ENCODE data around the gene ADAM11.

Gene ADAM11

DNA sequence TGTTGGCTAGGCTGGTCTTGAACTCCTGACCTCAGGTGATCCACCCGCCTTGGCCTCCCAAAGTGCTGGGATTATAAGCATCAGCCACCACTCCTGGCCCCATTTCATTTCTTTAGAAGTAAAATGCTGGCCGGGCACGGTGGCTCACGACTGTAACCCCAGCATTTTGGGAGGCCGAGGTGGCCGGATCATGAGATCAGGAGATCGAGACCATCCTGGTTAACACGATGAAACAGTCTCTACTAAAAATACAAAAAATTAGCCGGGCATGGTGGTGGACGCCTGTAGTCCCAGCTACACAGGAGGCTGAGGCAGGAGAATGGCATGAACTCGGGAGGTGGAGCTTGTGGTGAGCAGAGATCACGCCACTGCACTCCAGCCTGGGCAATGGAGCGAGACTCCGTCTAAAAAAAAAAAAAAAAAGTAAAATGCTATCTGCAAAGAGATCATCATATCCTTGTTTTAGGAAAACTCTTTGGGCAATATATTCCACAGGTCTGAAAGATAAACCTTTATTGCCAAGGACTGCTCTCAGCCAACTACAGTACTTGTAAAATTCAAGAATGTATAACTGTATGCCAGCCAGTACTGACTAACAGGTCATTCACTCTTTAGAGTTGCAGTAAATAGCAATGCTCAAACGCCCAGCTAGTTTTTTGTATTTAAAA is 67.5 kb downstream of the ADAM11 start:
- DNase-seq (ENCODE audit: low read depth), result no peak

DNA sequence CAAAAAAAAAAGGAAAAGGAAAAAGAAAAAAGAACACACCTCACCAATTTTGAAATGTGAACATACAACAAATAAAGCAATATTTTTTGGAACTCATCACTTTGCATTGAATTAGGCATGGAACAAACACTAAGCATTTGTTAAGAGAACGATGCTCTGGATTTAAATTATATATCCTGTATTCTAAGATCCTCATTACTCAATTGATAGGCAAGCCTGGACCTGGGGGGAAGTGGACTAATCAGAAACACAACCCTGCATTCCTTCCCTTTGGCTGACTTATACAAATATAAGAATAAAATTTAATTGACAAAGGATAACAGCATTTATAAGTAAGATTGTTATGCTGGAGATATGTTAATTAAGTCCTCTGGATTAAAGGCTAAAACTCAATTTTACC is 69.1 kb downstream of the ADAM11 start:
- DNase-seq (ENCODE audit: low read depth), result no peak
- H3K4me3 ChIP-seq (ENCODE audit: low read depth, low read length), result peak overlapping the region; percentile 83

More for the DNA sequence above, 67.5 kb downstream of the ADAM11 start:
- no peak overlapping the region for H3K4me3 ChIP-seq (ENCODE audit: low read depth, low read length)

DNA sequence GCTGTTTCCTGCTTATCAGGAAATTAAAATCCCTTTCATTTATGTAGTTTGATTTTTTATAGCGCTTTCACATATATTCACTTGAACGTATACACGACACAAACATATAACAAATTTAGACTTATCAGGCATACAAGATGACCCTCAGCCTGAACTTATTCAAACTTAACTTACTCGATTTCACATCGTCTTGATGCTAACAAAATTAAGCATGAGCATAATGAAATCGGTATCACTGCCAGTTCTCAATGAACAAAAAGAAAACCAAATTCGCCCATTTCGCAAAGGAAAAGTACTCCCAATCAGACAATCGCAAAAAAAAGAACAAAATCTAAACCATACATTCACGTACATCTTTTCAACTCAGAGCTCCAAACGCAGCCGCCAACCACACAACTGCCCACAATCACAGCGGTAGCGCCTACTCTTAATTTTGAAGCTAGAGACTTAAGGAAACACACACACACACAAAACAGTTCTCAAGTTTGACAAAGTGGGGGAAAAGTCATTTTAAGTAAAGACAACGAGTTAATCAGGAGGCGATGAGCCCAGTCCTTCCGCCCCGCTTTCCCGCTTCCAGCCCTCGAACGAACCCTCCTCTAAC is 70.2 kb downstream of the ADAM11 start:
- no peak for DNase-seq (ENCODE audit: low read depth)
- H3K4me3 ChIP-seq (ENCODE audit: low read depth, low read length), result peak overlapping the region; percentile 83

DNA sequence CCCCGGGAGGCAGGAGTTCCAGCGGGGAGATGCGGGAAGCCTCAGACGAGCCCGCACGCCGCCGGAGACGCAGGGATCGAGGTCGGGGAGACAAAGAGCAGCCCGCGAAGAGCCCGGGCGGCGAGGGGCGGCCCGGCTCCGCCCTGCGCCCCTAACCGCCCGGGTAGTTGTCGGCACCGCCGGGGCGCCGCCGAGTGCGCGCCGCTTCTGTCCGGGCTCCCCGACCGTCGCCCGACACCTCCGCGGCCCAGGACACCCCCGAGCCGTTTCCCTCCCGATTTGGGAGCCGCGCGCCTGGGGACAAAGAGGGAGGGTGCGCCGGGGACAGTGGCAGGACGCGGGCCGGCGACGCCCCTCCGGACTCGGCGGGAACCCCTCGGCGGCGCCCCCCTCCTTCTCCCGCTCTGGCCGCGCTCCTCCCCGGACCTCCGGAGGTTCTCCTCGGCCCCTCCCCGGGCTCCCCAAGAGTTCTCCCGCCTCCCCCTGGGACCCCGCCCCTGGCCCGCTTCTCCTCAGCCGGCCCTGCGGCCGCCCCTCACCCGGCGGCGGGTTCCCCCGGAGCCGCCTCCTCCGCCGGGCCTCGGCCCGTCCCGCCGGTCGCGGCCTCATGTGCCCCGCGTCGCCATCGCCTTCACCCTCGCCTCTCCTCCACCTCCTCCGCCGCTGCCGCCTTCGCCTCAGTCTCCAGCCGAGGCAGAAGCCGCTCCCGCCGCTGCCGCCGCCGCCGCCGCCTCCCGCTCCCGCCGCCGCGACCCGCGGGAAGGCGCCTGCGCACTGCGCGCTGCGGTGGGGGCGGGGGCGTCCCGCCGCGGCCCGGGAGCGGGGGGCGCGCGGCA is 71.0 kb downstream of the ADAM11 start, which contains the start of gene GJC1:
GJC1 (minus strand) TSS at position 765 of the 836 bp plus-strand sequence. CDS start 24,470 bp downstream, outside the sequence.
- peak within 1 kb of the TSS; percentile 83 for H3K4me3 ChIP-seq (ENCODE audit: low read depth, low read length)
- no peak for DNase-seq (ENCODE audit: low read depth)

DNA sequence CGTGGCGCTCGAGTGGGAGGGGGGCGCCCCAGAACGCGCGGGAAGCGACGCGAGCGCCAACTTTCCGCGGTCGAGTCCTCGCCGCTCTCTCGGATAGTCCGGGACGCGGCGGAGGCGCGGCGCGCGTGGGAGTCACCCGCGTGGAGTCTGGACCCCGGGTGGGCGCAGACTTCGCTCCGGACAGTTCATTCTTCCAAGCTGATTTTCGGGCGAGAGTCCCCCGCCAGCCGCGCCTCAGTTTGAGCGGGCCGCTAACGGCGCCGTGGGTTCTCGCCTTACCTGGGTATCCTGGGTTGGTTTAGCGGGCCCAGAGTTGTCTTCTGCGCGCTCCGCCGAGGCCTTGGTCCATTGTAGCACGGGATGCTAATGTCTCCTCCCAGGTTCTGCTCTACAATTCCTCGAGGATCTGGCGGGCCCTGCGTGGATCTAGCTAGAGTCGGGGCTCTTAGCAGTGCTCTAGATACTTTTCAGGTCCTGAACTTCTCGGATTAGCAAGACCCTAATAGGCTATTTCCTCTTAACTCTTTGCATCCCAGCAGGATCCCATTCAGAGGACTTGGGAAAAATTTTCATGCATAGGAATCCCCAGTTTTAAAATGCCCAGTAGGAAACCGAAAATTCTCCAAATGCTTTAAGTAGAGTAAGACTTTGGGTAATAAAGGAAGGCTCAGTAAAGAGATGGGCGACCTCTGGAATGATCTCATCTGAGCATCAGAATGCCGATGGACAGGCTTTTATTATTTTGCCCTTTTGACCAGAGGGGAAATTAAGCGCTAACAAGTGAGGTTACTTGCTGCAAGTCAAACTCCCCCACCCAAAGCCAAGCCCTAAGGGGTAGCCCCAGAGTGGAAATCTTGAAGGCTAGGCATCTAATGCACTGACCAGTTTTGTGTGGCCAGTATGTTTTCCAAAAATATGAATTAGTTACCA is 71.8 kb downstream of the ADAM11 start:
- DNase-seq (ENCODE audit: low read depth), result no peak
- peak overlapping the region; percentile 83 for H3K4me3 ChIP-seq (ENCODE audit: low read depth, low read length)

- no peak for DNase-seq (ENCODE audit: low read depth)
- H3K4me3 ChIP-seq (ENCODE audit: low read depth, low read length), result no peak overlapping the region
Measured at GRCh38 chr17:44831371-44831770, 72.6 kb downstream of the ADAM11 start.
